GM21529 (cell line): ENCODE measurements around the gene CAPS2.
A peak's percentile ranks its signal among the peaks of the same experiment; 100 is the strongest.
"Not testable (repeated sequence)": the region's sequence is repeated elsewhere in the genome, so short reads cannot be mapped to it uniquely, and the experiment has no call there.

Experiments
- ATAC-seq: cut with Tn5 transposase; IDR thresholded peaks from one replicate; pipeline ENCODE4 v1.9.1; 2021; ENCODE audit not compliant: unreplicated experiment

The CAPS2 gene

DNA sequence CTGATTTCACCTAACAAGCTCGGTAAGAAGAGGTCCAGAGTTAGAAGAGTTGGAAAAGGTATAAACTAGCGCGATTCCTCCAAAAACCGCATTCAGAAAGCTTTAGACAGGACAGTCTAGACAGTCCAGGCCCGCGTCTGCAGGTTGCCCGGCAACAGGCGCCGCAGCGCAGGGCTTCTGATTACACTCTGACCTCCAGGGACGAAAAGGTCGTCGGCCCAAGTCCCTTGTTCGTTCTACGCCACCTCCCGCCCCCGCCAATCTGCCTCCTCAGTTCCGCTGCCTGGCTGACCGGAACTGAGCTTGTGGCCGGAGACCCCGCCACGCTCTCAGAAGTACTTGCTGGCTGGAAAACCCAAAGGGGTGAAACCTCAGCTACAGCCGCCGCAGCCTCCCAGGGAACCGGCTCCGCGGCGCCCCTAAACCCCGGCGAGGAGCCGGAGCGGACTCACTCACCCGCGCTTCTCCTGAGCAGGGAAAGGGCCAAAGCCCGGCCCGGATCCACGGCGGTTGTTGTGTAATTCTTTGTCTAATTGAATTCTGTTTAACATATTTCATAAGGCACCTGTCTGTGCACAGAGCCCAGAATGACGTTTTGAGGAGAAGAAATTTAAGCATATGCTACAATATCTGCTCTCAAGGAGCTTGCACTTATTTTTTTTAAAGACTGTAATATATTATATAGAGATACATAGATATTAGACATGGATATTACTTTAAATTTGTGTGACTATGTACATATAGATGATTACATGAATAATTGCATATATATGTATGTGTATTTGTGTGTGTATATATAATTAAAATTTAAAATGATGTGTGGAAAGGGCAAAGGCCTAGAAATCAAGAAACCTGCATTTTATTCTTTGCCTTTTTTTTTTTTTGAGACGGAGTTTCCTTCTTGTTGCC lies at the start of gene CAPS2:
CAPS2 (minus strand) TSS at position 407 of the 909 bp plus-strand sequence. CDS start 3,826 bp downstream, outside the sequence.
- ATAC-seq: peak; percentile 90

GRCh38 chr12:75378354-75378753 lies 48.2 kb upstream of the CAPS2 start:
- ATAC-seq: no peak

DNA sequence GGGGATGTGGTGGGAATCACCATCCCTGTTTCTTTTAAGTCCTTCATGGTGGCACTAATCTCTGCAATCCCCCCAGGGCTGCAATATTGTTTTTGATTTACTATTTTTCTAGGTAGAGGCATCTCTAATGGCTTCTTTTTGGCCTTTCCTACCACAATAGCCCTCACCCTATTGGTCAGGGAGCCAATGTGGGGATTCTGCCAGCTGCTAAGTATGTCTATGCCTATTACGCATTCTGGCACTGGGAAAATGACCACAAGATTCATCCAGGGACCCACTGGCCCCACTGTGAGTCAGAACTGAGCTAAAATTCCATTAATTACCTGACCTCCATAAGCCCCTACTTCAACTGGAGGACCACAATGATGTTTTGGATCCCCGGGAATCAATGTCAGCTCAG lies 44.8 kb upstream of the CAPS2 start:
- no peak for ATAC-seq

DNA sequence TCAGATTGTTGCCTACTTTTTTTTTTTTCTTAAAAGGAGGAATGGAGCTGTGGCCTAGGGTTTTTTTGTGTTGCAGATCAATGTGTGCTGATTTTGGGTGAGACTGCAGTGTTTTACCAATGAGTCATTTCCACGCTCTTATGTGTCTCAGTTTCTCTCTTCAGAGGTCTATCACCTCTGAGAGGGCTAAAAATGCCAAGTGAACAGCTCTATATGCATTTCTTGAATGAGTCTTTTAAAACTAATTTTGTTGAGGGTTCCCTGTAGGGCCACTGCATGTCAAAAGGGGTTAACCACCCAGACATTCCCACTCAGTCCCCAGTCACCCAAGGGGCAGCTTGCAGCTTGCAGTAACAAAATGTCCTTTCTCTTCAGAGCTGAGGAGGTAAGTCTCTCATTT lies 36.5 kb upstream of the CAPS2 start:
- peak; percentile 75 for ATAC-seq

DNA sequence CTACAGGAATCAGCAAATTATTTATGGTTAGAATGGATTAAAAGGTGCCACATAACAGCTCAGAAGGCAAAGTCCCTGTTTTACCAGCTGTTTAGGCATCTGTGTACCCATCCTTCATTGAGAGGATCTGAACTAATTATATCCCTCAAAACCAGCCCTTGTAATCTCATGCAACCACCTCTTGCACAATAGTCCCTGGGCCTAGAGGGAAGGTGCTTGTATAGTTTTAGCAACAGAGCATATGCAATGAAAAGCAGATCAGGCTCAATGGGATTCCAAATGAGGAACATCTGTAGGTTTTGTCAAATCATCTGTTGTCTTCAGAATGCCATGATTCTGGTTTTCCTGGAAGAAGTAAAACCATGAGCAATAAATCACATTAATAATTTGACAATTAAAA lies 34.8 kb upstream of the CAPS2 start:
- no peak for ATAC-seq

DNA sequence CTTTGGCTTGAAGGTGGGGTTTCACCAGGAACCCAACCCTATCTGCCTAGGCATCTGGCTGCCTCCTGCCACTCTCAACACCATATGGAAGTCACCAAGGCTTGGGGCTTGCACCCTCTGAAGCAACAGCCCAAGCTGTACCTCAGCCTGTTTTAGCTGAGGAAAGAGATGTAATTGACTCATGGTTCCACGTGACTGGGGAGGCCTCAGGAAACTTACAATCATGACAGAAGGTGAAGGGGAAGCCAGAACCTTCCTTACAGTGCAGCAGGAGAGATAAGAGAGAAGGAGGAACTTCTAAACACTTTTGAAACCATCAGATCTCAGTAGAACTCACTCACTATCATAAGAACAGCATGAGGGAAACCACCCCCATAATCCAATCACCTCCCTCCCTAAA lies 31.3 kb upstream of the CAPS2 start:
- no peak for ATAC-seq

DNA sequence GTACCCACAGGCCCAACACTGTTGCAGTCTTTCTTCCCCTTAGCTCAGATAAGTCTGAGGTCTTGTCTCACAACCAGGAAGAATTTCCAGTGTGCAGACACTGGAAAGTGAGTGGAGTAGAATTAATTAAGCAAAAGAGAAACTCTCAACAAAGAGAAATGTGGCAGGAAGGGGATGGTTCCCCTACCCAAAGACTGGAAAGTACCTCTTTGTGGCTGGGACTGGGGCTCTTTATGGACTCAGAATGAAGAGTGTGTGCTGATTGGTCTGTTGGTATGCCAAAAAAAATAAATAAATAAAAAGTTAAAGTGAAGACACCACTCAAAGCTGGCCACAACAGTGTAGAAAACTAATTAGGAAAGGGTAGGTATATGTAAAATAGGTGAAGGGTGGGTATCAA lies 30.8 kb upstream of the CAPS2 start:
- no peak for ATAC-seq

GRCh38 chr12:75354011-75354410 lies 23.9 kb upstream of the CAPS2 start:
- no peak for ATAC-seq

GRCh38 chr12:75350413-75350812 lies 20.3 kb upstream of the CAPS2 start:
- no peak for ATAC-seq

DNA sequence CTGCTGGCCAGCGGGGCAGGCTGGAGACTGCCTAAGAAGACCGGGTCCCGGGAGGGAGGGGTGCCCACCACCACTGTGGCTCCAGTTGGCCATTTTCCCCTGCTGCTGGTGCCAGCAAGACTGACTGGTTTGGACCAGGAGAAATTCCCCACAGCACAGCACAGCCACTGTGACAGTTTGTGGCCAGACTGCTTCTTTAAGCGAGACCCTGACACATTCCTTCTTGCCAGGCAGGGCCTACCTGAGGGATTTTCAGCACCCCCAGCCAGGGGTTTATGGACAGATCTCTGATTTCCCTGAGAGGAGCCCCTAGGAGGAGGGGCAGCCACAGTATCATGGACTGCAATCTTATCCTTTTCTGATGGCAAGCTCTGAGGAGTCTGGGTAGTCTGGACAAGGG lies 19.8 kb upstream of the CAPS2 start:
- ATAC-seq: no peak

DNA sequence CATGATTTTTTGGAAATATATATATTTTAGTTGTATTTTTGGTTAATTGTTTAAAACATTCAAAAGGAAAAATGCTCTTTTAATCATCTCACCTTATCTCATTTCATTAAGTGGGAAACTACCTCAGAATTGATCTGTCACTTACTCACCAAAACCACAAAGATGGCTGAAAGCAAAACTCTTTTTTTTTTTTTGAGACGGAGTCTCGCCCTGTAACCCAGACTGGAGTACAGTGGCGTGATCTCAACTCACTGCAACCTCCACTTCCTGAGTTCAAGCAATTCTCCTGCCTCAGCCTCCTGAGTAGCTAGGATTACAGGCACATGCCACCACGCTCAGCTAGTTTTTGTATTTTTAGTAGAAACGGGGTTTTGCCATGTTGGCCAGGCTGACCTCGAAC lies 16.1 kb upstream of the CAPS2 start:
- ATAC-seq: not testable (repeated sequence)

DNA sequence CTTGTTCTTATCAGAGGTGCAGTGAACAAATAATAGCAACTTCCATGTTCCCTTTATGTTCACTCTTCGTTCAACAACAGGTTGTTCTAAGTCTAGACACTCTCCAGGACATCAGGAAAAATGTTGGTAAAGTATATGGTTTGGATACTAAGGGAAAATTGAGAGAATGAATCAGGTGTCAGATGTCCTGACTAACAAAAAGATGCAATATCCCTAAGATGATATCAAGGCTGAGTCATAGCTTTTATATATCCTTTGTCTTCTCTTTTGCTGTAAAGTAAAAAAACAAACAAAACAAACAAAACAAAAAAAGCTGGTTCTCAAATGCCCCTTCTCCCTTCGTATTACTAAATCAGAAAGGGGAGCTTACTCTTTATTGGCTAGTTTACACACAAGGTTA lies 15.4 kb upstream of the CAPS2 start:
- no peak for ATAC-seq

- ATAC-seq: no peak
Observed at GRCh38 chr12:75341873-75342272, 11.7 kb upstream of the CAPS2 start.

DNA sequence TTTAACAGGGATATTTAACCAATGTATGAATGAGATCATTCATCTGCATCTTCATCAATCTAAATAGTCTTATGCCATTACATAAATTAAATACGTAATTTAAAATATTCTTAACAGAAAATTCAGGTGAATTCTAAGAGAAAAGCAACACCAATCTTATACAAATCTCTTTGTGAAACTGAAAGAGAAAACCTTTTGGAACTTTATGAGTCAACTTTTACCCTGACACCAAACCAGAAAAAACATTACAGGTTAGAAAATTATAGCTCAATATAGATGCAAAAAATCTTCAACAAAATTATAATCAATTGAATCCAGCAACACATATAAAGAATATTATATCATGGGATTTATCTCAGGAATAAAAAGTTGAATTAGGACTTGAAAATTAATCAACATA lies 7.8 kb upstream of the CAPS2 start:
- peak; percentile 54 for ATAC-seq

- ATAC-seq: peak; percentile 68
Observed at GRCh38 chr12:75334384-75335030, 4.4 kb upstream of the CAPS2 start, which contains the start of gene GLIPR1L1. Gene GLIPR1L1 (plus strand): TSS chr12:75334670. CDS start chr12:75334729, 59 bp downstream.

DNA sequence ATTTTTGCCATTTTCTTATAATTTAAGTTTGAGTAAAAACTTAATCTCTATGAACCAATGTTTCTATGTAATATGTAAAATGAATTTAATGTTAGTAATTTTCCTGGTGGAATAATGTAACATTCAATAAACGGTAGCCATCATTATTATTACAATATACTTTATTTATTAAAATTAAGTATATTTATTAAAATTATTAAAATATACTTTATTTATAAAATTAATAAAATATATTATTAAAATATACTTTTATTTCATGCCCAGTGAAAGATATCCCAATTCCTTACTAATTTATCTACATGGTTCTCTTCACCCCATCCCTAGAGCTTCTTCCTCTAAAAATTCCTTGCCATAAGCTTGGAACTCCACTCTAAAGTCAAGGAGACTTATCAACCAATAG lies 2.5 kb downstream of the CAPS2 start:
- no peak for ATAC-seq

GRCh38 chr12:75323663-75324062 lies 6.5 kb downstream of the CAPS2 start:
- ATAC-seq: no peak

DNA sequence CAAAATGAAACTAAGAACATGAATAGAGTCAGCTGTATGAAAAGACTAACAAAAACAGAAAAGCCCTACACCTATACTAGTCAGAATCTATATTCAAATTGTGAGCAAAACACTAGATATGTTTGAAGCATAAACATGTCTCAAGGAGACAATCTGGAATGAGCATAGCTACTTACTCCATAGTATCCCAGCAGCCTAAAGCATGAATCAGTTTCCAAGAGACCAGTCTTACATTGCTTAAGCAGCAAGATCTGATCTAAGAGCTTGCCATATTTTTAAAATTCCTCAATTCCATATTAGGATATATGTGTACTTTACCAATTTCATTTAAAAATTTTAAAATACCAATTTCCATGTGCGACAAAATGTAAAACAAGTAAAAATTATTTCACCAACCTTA lies 7.7 kb downstream of the CAPS2 start:
- ATAC-seq: no peak

GRCh38 chr12:75317784-75318183 lies 12.3 kb downstream of the CAPS2 start:
- ATAC-seq: no peak

DNA sequence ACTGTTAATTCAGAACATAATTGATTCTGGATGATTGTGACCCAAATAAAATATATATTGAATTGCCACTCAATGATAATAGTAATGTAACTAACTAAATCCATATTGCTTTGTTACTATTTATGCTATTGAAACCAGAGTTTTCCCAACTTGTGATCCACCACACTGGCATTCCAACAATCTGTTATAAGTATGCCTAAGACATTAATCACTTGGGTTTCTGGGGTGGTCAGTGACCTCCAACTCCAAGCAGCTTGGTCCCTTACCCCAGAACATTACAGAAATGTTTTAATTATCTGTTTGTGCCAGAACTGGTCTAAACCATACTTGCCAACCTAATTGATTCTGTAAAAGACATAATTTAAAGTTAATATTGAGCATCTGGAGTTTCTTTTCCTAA lies 14.6 kb downstream of the CAPS2 start:
- ATAC-seq: no peak

- ATAC-seq: no peak
Observed at GRCh38 chr12:75311369-75311768, 18.8 kb downstream of the CAPS2 start.

GRCh38 chr12:75308279-75308678 lies 21.8 kb downstream of the CAPS2 start:
- ATAC-seq: no peak
